ENCODE measurements around the gene SMYD1. TPM values are rescaled to one million over a fixed set of nuclear protein-coding genes. Genes with fewer than 3 reads are reported as not detected.

SMYD1 gene
- total and polyA plus RNA-seq, 4 experiments from 2014 or later = not detected

- no peaks in the 10 kb centered on the region for H3K9me3 ChIP-seq (ENCODE audit: control insufficient read depth in 1 of 2, low read length in 2 of 2)
- CTCF ChIA-PET (ENCODE audit: partially characterized antibody) = interaction anchor here (0.6 to 4.1 kb wide), 22 partner anchors 8 to 610 kb away, joined by 3 to 116 read pairs (median 5); partner anchors contain the start of gene THNSL2
- H3K4me3 Mint-ChIP-seq = no peak overlapping the region
- DNase-seq = no peak
- peaks cover under 1% of the 10 kb centered on the region for H3K4me1 ChIP-seq (ENCODE audit: insufficient read depth, low read length)
- H3K36me3 ChIP-seq (ENCODE audit: insufficient read depth, low read length) = no peaks in the 10 kb centered on the region
- no peaks in the 10 kb centered on the region for H3K36me3 Mint-ChIP-seq
- peaks cover 3 to 5% (median 4%) of the 10 kb centered on the region in 4 donors for H3K4me1 Mint-ChIP-seq
- no peaks in the 10 kb centered on the region for H3K27me3 Mint-ChIP-seq
- intact Hi-C loops (cut with micrococcal nuclease) = no loop called here
- H3K27ac ChIP-seq (ENCODE audit: low read depth, low read length) = no peak overlapping the region
- no peaks in the 10 kb centered on the region for H3K9me3 Mint-ChIP-seq
- no peak overlapping the region for H3K27ac Mint-ChIP-seq
- POLR2A ChIA-PET (ENCODE audit: partially characterized antibody) = interaction anchor here (1.4 to 1.5 kb wide), 2 partner anchors 45 to 98 kb away, joined by 5 to 8 read pairs; partner anchors contain the start of gene RNU2-63P
- H3K27me3 ChIP-seq (ENCODE audit: insufficient read depth, low read length) = no peaks in the 10 kb centered on the region
- no peak overlapping the region for H3K4me3 ChIP-seq (ENCODE audit: low read length in 2 of 2)
Observed at GRCh38 chr2:88061295-88061694, 6.3 kb upstream of the SMYD1 start.

- POLR2A ChIA-PET (ENCODE audit: partially characterized antibody) = no interaction called here
- no peaks in the 10 kb centered on the region for H3K9me3 Mint-ChIP-seq
Observed at GRCh38 chr2:88066543-88066942, 1.1 kb upstream of the SMYD1 start.

GRCh38 chr2:88067189-88067588 lies 436 bp upstream of the SMYD1 start:
- Mint-ChIP-seq H3K36me3 (no peaks in the 10 kb centered on the region), H3K27me3 (no peaks in the 10 kb centered on the region), H3K9me3 (no peaks in the 10 kb centered on the region), H3K27ac (no peak overlapping the region), H3K4me3 (no peak overlapping the region), H3K4me1 (no peaks in the 10 kb centered on the region)
- no peaks in the 10 kb centered on the region for H3K27me3 ChIP-seq (ENCODE audit: insufficient read depth, low read length)
- no peaks in the 10 kb centered on the region for H3K9me3 ChIP-seq (ENCODE audit: control insufficient read depth in 1 of 2, low read length in 2 of 2)
- no peaks in the 10 kb centered on the region for H3K4me1 ChIP-seq (ENCODE audit: insufficient read depth, low read length)
- no peak overlapping the region for H3K4me3 ChIP-seq (ENCODE audit: low read length in 2 of 2)
- CTCF ChIA-PET (ENCODE audit: partially characterized antibody) = no interaction called here
- no peaks in the 10 kb centered on the region for H3K36me3 ChIP-seq (ENCODE audit: insufficient read depth, low read length)
- intact Hi-C loops (cut with micrococcal nuclease) = no loop called here
- POLR2A ChIA-PET (ENCODE audit: partially characterized antibody) = no interaction called here
- DNase-seq = no peak
- no peak overlapping the region for H3K27ac ChIP-seq (ENCODE audit: low read depth, low read length)

More at GRCh38 chr2:88066543-88066942, 1.1 kb upstream of the SMYD1 start:
- H3K4me1 ChIP-seq (ENCODE audit: insufficient read depth, low read length) = no peaks in the 10 kb centered on the region
- intact Hi-C loops (cut with micrococcal nuclease) = no loop called here
- DNase-seq = no peak
- Mint-ChIP-seq H3K27me3 (no peaks in the 10 kb centered on the region), H3K27ac (no peak overlapping the region), H3K4me3 (no peak overlapping the region), H3K4me1 (no peaks in the 10 kb centered on the region), H3K36me3 (no peaks in the 10 kb centered on the region)
- no peak overlapping the region for H3K27ac ChIP-seq (ENCODE audit: low read depth, low read length)
- no peaks in the 10 kb centered on the region for H3K36me3 ChIP-seq (ENCODE audit: insufficient read depth, low read length)
- CTCF ChIA-PET (ENCODE audit: partially characterized antibody) = interaction anchor here (1.6 kb wide), 1 partner anchor 18 kb away, joined by 3 read pairs; no protein-coding TSS in a partner anchor
- no peaks in the 10 kb centered on the region for H3K27me3 ChIP-seq (ENCODE audit: insufficient read depth, low read length)
- H3K9me3 ChIP-seq (ENCODE audit: control insufficient read depth in 1 of 2, low read length in 2 of 2) = no peaks in the 10 kb centered on the region
- H3K4me3 ChIP-seq (ENCODE audit: low read length in 2 of 2) = no peak overlapping the region

GRCh38 chr2:88068044-88068443 lies 419 bp downstream of the SMYD1 start:
- H3K4me3 Mint-ChIP-seq = no peak overlapping the region
- H3K4me1 Mint-ChIP-seq = no peaks in the 10 kb centered on the region
- H3K36me3 ChIP-seq (ENCODE audit: insufficient read depth, low read length) = no peaks in the 10 kb centered on the region
- no peaks in the 10 kb centered on the region for H3K4me1 ChIP-seq (ENCODE audit: insufficient read depth, low read length)
- CTCF ChIA-PET (ENCODE audit: partially characterized antibody) = interaction anchor here (2.0 kb wide), 1 partner anchor 8 kb away, joined by 11 read pairs; no protein-coding TSS in a partner anchor
- H3K27me3 ChIP-seq (ENCODE audit: insufficient read depth, low read length) = no peaks in the 10 kb centered on the region
- H3K27ac ChIP-seq (ENCODE audit: low read depth, low read length) = no peak overlapping the region
- H3K36me3 Mint-ChIP-seq = no peaks in the 10 kb centered on the region
- intact Hi-C loops (cut with micrococcal nuclease) = no loop called here
- no peaks in the 10 kb centered on the region for H3K9me3 ChIP-seq (ENCODE audit: control insufficient read depth in 1 of 2, low read length in 2 of 2)
- POLR2A ChIA-PET (ENCODE audit: partially characterized antibody) = no interaction called here
- H3K4me3 ChIP-seq (ENCODE audit: low read length in 2 of 2) = no peak overlapping the region
- H3K27ac Mint-ChIP-seq = peak overlapping the region in 1 of 7 donors; percentile 46
- H3K9me3 Mint-ChIP-seq = peaks cover 0 to 2% (median 0%) of the 10 kb centered on the region in 8 donors
- no peaks in the 10 kb centered on the region for H3K27me3 Mint-ChIP-seq
- no peak for DNase-seq

- POLR2A ChIA-PET (ENCODE audit: partially characterized antibody) = no interaction called here
- H3K27ac ChIP-seq (ENCODE audit: low read depth, low read length) = no peak overlapping the region
Observed at GRCh38 chr2:88069117-88069516, 1.5 kb downstream of the SMYD1 start.

GRCh38 chr2:88070055-88070454 lies 2.4 kb downstream of the SMYD1 start:
- intact Hi-C loops (cut with micrococcal nuclease) = no loop called here
- Histone ChIP-seq H3K9me3 (ENCODE audit: control insufficient read depth in 1 of 2, low read length in 2 of 2) (no peaks in the 10 kb centered on the region), H3K4me1 (ENCODE audit: insufficient read depth, low read length) (no peaks in the 10 kb centered on the region), H3K4me3 (ENCODE audit: low read length in 2 of 2) (no peak overlapping the region), H3K27me3 (ENCODE audit: insufficient read depth, low read length) (no peaks in the 10 kb centered on the region), H3K36me3 (ENCODE audit: insufficient read depth, low read length) (no peaks in the 10 kb centered on the region), H3K27ac (ENCODE audit: low read depth, low read length) (no peak overlapping the region)
- Mint-ChIP-seq H3K27me3 (no peaks in the 10 kb centered on the region), H3K27ac (no peak overlapping the region), H3K9me3 (peaks cover 0 to 3% (median 0%) of the 10 kb centered on the region in 8 donors), H3K4me3 (no peak overlapping the region), H3K4me1 (no peaks in the 10 kb centered on the region), H3K36me3 (no peaks in the 10 kb centered on the region)
- ChIA-PET CTCF (ENCODE audit: partially characterized antibody) (interaction anchor here (2.0 kb wide), 1 partner anchor 10 kb away, joined by 11 read pairs; no protein-coding TSS in a partner anchor), POLR2A (ENCODE audit: partially characterized antibody) (no interaction called here)
- DNase-seq = no peak

More at GRCh38 chr2:88069117-88069516, 1.5 kb downstream of the SMYD1 start:
- DNase-seq = no peak
- Histone ChIP-seq H3K4me3 (ENCODE audit: low read length in 2 of 2) (no peak overlapping the region), H3K36me3 (ENCODE audit: insufficient read depth, low read length) (no peaks in the 10 kb centered on the region), H3K9me3 (ENCODE audit: control insufficient read depth in 1 of 2, low read length in 2 of 2) (no peaks in the 10 kb centered on the region), H3K27me3 (ENCODE audit: insufficient read depth, low read length) (no peaks in the 10 kb centered on the region), H3K4me1 (ENCODE audit: insufficient read depth, low read length) (no peaks in the 10 kb centered on the region)
- H3K4me3 Mint-ChIP-seq = no peak overlapping the region
- no peaks in the 10 kb centered on the region for H3K36me3 Mint-ChIP-seq
- peaks cover 0 to 3% (median 0%) of the 10 kb centered on the region in 8 donors for H3K9me3 Mint-ChIP-seq
- H3K27me3 Mint-ChIP-seq = no peaks in the 10 kb centered on the region
- H3K4me1 Mint-ChIP-seq = no peaks in the 10 kb centered on the region
- intact Hi-C loops (cut with micrococcal nuclease) = no loop called here
- H3K27ac Mint-ChIP-seq = no peak overlapping the region
- CTCF ChIA-PET (ENCODE audit: partially characterized antibody) = interaction anchor here (2.0 kb wide), 1 partner anchor 9 kb away, joined by 11 read pairs; no protein-coding TSS in a partner anchor

- H3K4me3 ChIP-seq (ENCODE audit: low read length in 2 of 2) = no peak overlapping the region
- H3K27me3 Mint-ChIP-seq = no peaks in the 10 kb centered on the region
- DNase-seq = no peak
- H3K36me3 ChIP-seq (ENCODE audit: insufficient read depth, low read length) = no peaks in the 10 kb centered on the region
- H3K36me3 Mint-ChIP-seq = no peaks in the 10 kb centered on the region
- ChIA-PET POLR2A (ENCODE audit: partially characterized antibody) (no interaction called here), CTCF (ENCODE audit: partially characterized antibody) (interaction anchor here (1.4 kb wide), 1 partner anchor 11 kb away, joined by 7 read pairs; no protein-coding TSS in a partner anchor)
- no peak overlapping the region for H3K27ac ChIP-seq (ENCODE audit: low read depth, low read length)
- no peaks in the 10 kb centered on the region for H3K4me1 ChIP-seq (ENCODE audit: insufficient read depth, low read length)
- no peaks in the 10 kb centered on the region for H3K4me1 Mint-ChIP-seq
- intact Hi-C loops (cut with micrococcal nuclease) = no loop called here
- no peak overlapping the region for H3K27ac Mint-ChIP-seq
- H3K9me3 Mint-ChIP-seq = peaks cover 0 to 3% (median 0%) of the 10 kb centered on the region in 8 donors
- H3K9me3 ChIP-seq (ENCODE audit: control insufficient read depth in 1 of 2, low read length in 2 of 2) = no peaks in the 10 kb centered on the region
- no peaks in the 10 kb centered on the region for H3K27me3 ChIP-seq (ENCODE audit: insufficient read depth, low read length)
- H3K4me3 Mint-ChIP-seq = no peak overlapping the region
Observed at GRCh38 chr2:88071365-88071764, 3.7 kb downstream of the SMYD1 start.
